CD4-positive, alpha-beta T cell (primary cell): ENCODE results near the gene PLEKHB1. TPM values are rescaled to one million over a fixed set of nuclear protein-coding genes. Genes with fewer than 3 reads are reported as not detected.

Source experiments
- ATAC-seq: fragments of 200-7000 bp; cut with Tn5 transposase; one replicate; pipeline ENCODE4 v1.10.0; 2022; ENCODE audit warnings: mild to moderate bottlenecking; ENCODE audit not compliant: poor library complexity
- CTCF ChIA-PET: fragments of 350-600 bp; sonication (Branson Sonifier 250); formaldehyde crosslinking; loops from one replicate; lab custom pipeline; 2021; ENCODE audit warnings: antibody characterized with exemption, inconsistent platforms; lab: Charles Lee
- POLR2A ChIA-PET: fragments of 350-600 bp; sonication (Branson Sonifier 250); formaldehyde crosslinking; loops from one replicate; lab custom pipeline; 2021; ENCODE audit warnings: antibody characterized with exemption, inconsistent platforms; lab: Charles Lee
- DNase-seq, 14 experiments: peaks; one replicate each; pipeline ENCODE4 v3.0.0-alpha.2; 2013 to 2020; ENCODE audit warnings: mixed read lengths in 2 of 14
- H3K27ac ChIP-seq, 2 donors: one replicate each; pipeline versions ENCODE4 v1.5.1 to v1.7.0; 2013; ENCODE audit warnings: low read length in 2 of 2, low read depth in 1 of 2, mild to moderate bottlenecking in 1 of 2
- H3K27me3 ChIP-seq, 2 experiments: 1 replicate in 1 of 2; 2 replicates in 1 of 2; pipeline versions ENCODE4 v1.6.1 to v1.7.0; 2013; ENCODE audit warnings: low read length in 2 of 2, control low read depth in 1 of 2, mild to moderate bottlenecking in 1 of 2, moderate library complexity in 1 of 2; ENCODE audit not compliant: insufficient read depth in 2 of 2, control insufficient read depth in 1 of 2
- H3K36me3 ChIP-seq: one replicate; pipeline ENCODE4 v1.6.1; 2013; ENCODE audit warnings: low read length, control low read depth; ENCODE audit not compliant: insufficient read depth
- H3K4me1 ChIP-seq: one replicate; pipeline ENCODE4 v1.6.1; 2013; ENCODE audit warnings: low read length, control low read depth; ENCODE audit not compliant: insufficient read depth
- H3K4me3 ChIP-seq: one replicate; pipeline ENCODE4 v1.5.1; 2013; ENCODE audit warnings: mild to moderate bottlenecking, low read length, moderate library complexity
- H3K9me3 ChIP-seq, 2 experiments: 1 replicate in 1 of 2; 2 replicates in 1 of 2; pipeline versions ENCODE4 v1.6.1 to v1.7.0; 2013; ENCODE audit warnings: low read length in 2 of 2, mild to moderate bottlenecking in 2 of 2, control low read depth in 1 of 2, moderate library complexity in 1 of 2; ENCODE audit not compliant: control insufficient read depth in 1 of 2, insufficient read depth in 1 of 2
- H3K27ac Mint-ChIP-seq: one replicate; pipeline ENCODE4 v1.8.0; 2020; ENCODE audit warnings: mixed read lengths
- H3K27me3 Mint-ChIP-seq: one replicate; pipeline ENCODE4 v1.8.0; 2021; ENCODE audit warnings: mixed read lengths
- H3K36me3 Mint-ChIP-seq: one replicate; pipeline ENCODE4 v1.8.0; 2021; ENCODE audit warnings: low read depth, mixed read lengths
- H3K4me1 Mint-ChIP-seq: one replicate; pipeline ENCODE4 v1.8.0; 2021; ENCODE audit warnings: low read depth, mixed read lengths
- H3K4me3 Mint-ChIP-seq: one replicate; pipeline ENCODE4 v1.8.0; 2020; ENCODE audit warnings: mild to moderate bottlenecking, mixed read lengths
- H3K9me3 Mint-ChIP-seq: one replicate; pipeline ENCODE4 v1.8.0; 2020; ENCODE audit warnings: mixed read lengths
- intact Hi-C, 2 experiments: fragments of 100-400 bp; cut with DNase I in 1 of 2; cut with micrococcal nuclease in 1 of 2; formaldehyde crosslinking; loops; one replicate each; pipeline versions ENCODE4 v1.15.1 to v1.9.0; 2023 to 2025; cut with DNase I, micrococcal nuclease
- polyA plus RNA-seq, 2 donors: library from polyadenylated mRNA; unstranded; fragments of 120-200 nt; gene quantifications; one replicate each; pipeline ENCODE4 v1.2.1, GENCODE V29; 2013
- total RNA-seq, 174 experiments: library from RNA in 2 of 174; stranded (reverse) in 2 of 174; gene quantifications; one replicate each; pipeline ENCODE4 v1.2.3 and lab custom pipeline; 2021 to 2026
- TF ChIP-seq, protein P1 (sequence below): fragments of 200-600 bp; IDR thresholded peaks from one replicate; pipeline ENCODE4 v1.8.0; 2022; ENCODE audit warnings: antibody characterized with exemption, mild to moderate bottlenecking

PLEKHB1 gene, protein sequence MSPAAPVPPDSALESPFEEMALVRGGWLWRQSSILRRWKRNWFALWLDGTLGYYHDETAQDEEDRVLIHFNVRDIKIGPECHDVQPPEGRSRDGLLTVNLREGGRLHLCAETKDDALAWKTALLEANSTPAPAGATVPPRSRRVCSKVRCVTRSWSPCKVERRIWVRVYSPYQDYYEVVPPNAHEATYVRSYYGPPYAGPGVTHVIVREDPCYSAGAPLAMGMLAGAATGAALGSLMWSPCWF
- total RNA-seq, result 10 to 100 TPM; 30.8 to 34.6 TPM
- 35.3 TPM for polyA plus RNA-seq (2013, experiment 1 of 2)
- 32.9 TPM for polyA plus RNA-seq (2013, experiment 2 of 2)
- 0.64 to 62.5 (median 21.4) reads per million in 172 experiments for total RNA-seq (lab: John Stamatoyannopoulos, UW)

DNA sequence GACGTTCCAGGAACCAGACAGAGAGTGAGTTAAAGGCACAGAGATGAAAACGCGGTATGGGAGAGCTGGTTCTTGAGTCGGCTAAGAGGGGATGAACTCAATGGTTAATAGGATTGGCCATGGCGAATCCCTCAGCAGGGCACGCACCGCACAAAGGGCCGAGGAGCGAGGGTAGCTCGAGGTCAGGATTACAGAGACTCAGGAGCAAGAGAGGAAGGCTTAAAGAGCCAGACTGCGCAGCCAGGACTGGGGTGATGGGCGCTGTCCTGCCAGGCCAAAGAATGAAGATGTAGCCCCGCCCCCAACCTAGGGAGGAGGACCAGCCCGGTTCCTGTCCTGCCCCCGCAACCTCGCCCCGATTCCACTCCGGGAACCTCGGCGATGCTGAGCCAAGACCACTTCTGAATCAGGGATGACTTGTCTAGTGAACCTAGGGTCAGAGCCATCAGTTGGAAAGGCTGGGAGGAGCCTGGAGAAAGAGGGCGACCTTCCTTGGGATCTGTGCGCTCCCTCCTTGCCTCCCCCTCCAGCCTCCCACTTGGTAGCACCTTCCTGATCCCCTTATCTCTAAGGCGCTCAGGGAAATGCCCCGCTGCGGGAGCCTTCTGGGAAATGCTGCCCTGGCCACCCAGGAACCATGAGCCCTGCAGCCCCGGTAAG is at the start of gene PLEKHB1:
Gene PLEKHB1 (plus strand): TSS at position 610 of the 660 bp plus-strand sequence. CDS start 28 bp downstream, at position 638.
- H3K9me3 Mint-ChIP-seq, result no peaks in the 10 kb centered on the region
- H3K27ac Mint-ChIP-seq, result peak within 1 kb of the TSS; percentile 91
- ChIA-PET POLR2A (interaction anchor here (2.3 kb wide), 1 partner anchor 47 kb away, joined by 18 read pairs; the partner anchor contains the start of gene FAM168A), CTCF (interaction anchor here (1.5 kb wide), 1 partner anchor 20 kb away, joined by 3 read pairs; no protein-coding TSS in a partner anchor)
- Histone ChIP-seq H3K36me3 (no peaks in the 10 kb centered on the region), H3K27me3 (no peaks in the 10 kb centered on the region), H3K4me1 (peaks cover 25% of the 10 kb centered on the region), H3K4me3 (peak within 1 kb of the TSS; percentile 55), H3K9me3 (no peaks in the 10 kb centered on the region), H3K27ac (peak within 1 kb of the TSS in 1 of 2 donors; percentile 34)
- TF ChIP-seq, protein P1, sequence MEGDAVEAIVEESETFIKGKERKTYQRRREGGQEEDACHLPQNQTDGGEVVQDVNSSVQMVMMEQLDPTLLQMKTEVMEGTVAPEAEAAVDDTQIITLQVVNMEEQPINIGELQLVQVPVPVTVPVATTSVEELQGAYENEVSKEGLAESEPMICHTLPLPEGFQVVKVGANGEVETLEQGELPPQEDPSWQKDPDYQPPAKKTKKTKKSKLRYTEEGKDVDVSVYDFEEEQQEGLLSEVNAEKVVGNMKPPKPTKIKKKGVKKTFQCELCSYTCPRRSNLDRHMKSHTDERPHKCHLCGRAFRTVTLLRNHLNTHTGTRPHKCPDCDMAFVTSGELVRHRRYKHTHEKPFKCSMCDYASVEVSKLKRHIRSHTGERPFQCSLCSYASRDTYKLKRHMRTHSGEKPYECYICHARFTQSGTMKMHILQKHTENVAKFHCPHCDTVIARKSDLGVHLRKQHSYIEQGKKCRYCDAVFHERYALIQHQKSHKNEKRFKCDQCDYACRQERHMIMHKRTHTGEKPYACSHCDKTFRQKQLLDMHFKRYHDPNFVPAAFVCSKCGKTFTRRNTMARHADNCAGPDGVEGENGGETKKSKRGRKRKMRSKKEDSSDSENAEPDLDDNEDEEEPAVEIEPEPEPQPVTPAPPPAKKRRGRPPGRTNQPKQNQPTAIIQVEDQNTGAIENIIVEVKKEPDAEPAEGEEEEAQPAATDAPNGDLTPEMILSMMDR, result no peak
- peaks cover 17% of the 10 kb centered on the region for H3K36me3 Mint-ChIP-seq
- H3K4me1 Mint-ChIP-seq, result peaks cover 28% of the 10 kb centered on the region
- intact Hi-C loops, result loop anchor here in 1 of 2 experiments (5.0 to 10.0 kb wide), 3 partner anchors 231 to 1421 kb away; partner anchors contain the start of genes COA4, INPPL1, PAAF1 and POLD3
- H3K27me3 Mint-ChIP-seq, result no peaks in the 10 kb centered on the region
- H3K4me3 Mint-ChIP-seq, result peak within 1 kb of the TSS; percentile 90
- ATAC-seq (no peak), DNase-seq (no peak)

DNA sequence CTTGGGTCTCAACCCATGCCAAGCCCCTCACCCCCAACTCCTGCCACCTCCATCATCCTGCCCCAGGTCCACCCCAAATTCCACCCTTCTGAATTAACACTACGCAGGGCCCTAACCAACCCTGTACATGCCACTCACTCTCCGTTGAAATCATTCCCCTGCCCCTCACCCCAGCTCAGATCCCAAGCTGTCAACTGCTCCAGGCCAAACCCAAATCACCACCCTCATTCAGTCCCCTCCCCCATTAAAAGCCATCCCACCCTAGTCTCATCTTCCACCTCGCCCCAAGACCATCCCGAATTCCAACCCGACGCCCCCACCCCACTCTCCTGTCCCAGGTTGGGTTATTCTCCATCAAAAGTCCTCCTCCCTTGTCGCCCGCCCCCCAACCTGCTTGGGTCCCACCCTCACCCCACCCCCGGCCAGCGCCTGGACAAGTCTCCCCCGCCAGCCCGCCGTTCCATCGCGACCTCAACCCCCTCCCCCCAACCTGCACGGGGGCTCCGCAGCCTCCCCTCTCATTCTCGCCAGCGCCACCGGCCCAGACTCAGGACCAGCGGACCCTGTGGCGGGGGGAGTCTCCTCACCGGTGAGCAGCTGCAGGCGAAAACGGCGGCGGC is 48.9 kb upstream of the PLEKHB1 start:
- ATAC-seq (no peak), DNase-seq (peak in 2 of 14 experiments; percentile 3 to 10)
- Histone ChIP-seq H3K27ac (peak overlapping the region in 1 of 2 donors; percentile 77), H3K27me3 (no peaks in the 10 kb centered on the region), H3K4me1 (peaks cover 15% of the 10 kb centered on the region), H3K9me3 (no peaks in the 10 kb centered on the region), H3K36me3 (no peaks in the 10 kb centered on the region), H3K4me3 (peak overlapping the region; percentile 84)
- H3K4me1 Mint-ChIP-seq, result peaks cover 50% of the 10 kb centered on the region
- H3K27ac Mint-ChIP-seq, result peak overlapping the region; percentile 97
- intact Hi-C loops, result loop anchor here in 1 of 2 experiments (5.0 to 10.0 kb wide), 4 partner anchors 280 to 1347 kb away; partner anchors contain the start of genes COA4, FCHSD2, PAAF1 and PGM2L1
- no peaks in the 10 kb centered on the region for H3K9me3 Mint-ChIP-seq
- no peaks in the 10 kb centered on the region for H3K27me3 Mint-ChIP-seq
- ChIA-PET CTCF (interaction anchor here (0.7 kb wide), 1 partner anchor 163 kb away, joined by 4 read pairs; no protein-coding TSS in a partner anchor), POLR2A (interaction anchor here (1.2 to 1.5 kb wide), 3 partner anchors 66 to 455 kb away, joined by 3 to 12 read pairs (median 4); partner anchors contain the start of gene FCHSD2)
- peaks cover 8% of the 10 kb centered on the region for H3K36me3 Mint-ChIP-seq
- H3K4me3 Mint-ChIP-seq, result peak overlapping the region; percentile 95
- TF ChIP-seq, protein P1, result no peak
